ENCODE measurements around the gene CPNE9.

DNA sequence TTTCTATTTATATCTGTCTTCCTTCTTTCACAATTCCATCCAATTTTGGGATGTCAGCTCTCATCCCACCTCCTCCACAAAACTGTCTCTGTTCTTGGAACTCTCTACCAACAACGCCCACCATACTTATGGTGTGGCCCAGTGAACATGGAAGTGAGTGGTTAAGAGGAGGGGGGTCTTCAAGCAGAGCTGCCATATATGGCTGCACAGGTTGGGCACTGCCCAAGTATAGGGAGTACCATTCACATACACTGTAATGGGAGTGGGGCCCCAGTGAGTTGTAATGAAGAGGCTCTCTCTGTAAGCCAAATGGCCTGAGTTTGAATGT, 74.0 kb downstream of the CPNE9 start:
- TF ChIP-seq, protein P1, sequence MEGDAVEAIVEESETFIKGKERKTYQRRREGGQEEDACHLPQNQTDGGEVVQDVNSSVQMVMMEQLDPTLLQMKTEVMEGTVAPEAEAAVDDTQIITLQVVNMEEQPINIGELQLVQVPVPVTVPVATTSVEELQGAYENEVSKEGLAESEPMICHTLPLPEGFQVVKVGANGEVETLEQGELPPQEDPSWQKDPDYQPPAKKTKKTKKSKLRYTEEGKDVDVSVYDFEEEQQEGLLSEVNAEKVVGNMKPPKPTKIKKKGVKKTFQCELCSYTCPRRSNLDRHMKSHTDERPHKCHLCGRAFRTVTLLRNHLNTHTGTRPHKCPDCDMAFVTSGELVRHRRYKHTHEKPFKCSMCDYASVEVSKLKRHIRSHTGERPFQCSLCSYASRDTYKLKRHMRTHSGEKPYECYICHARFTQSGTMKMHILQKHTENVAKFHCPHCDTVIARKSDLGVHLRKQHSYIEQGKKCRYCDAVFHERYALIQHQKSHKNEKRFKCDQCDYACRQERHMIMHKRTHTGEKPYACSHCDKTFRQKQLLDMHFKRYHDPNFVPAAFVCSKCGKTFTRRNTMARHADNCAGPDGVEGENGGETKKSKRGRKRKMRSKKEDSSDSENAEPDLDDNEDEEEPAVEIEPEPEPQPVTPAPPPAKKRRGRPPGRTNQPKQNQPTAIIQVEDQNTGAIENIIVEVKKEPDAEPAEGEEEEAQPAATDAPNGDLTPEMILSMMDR (IDR thresholded peaks at IDR 0.05): no peak
- TF ChIP-seq EP300 (IDR thresholded peaks at IDR 0.05) (no peak), POLR2A (IDR thresholded peaks at IDR 0.05; ENCODE audit: low read depth) (no peak), POLR2AphosphoS5 (IDR thresholded peaks at IDR 0.05) (no peak)
